T-helper 2 cell treated with Interferon-gamma antibody and Interleukin-4, amounts not matched to agents 5 μg/mL and 100 μg/mL, for 36 hours (primary cell): ENCODE data around the gene IFT172.
"Not testable (repeated sequence)": the region's sequence is repeated elsewhere in the genome, so short reads cannot be mapped to it uniquely, and the experiment has no call there.

Source experiments
- DNase-seq: peaks from one replicate; pipeline ENCODE4 v3.0.0; 2021; ENCODE audit warnings: low spot score
- H3K27ac Mint-ChIP-seq: one replicate; pipeline ENCODE4 v1.8.0; 2021; ENCODE audit warnings: mild to moderate bottlenecking, mixed read lengths
- H3K27me3 Mint-ChIP-seq: one replicate; pipeline ENCODE4 v1.8.0; 2021; ENCODE audit warnings: low read depth, mixed read lengths
- H3K36me3 Mint-ChIP-seq: one replicate; pipeline ENCODE4 v1.8.0; 2021; ENCODE audit warnings: low read depth, mixed read lengths
- H3K4me1 Mint-ChIP-seq: one replicate; pipeline ENCODE4 v1.8.0; 2021; ENCODE audit warnings: low read depth, mixed read lengths
- H3K4me3 Mint-ChIP-seq: one replicate; pipeline ENCODE4 v1.8.0; 2022; ENCODE audit warnings: mild to moderate bottlenecking, moderate library complexity, mixed read lengths
- H3K9me3 Mint-ChIP-seq: one replicate; pipeline ENCODE4 v1.8.0; 2021; ENCODE audit warnings: mixed read lengths

The IFT172 gene

GRCh38 chr2:27428213-27428977 is 61.1 kb downstream of the IFT172 start, which contains the start of gene NRBP1:
Gene NRBP1, plus strand, starts transcription at chr2:27428631. Its CDS starts 4,643 bp downstream, at chr2:27433274.
- peaks cover 23% of the 10 kb centered on the region for H3K4me1 Mint-ChIP-seq
- no peaks in the 10 kb centered on the region for H3K27me3 Mint-ChIP-seq
- DNase-seq, result peak; percentile 95
- peaks cover 10% of the 10 kb centered on the region for H3K36me3 Mint-ChIP-seq
- H3K27ac Mint-ChIP-seq, result peak within 1 kb of the TSS; percentile 99
- peak within 1 kb of the TSS; percentile 100 for H3K4me3 Mint-ChIP-seq
- H3K9me3 Mint-ChIP-seq, result no peaks in the 10 kb centered on the region

- H3K9me3 Mint-ChIP-seq, result no peaks in the 10 kb centered on the region
- H3K27me3 Mint-ChIP-seq, result no peaks in the 10 kb centered on the region
- peak overlapping the region; percentile 100 for H3K4me3 Mint-ChIP-seq
- H3K4me1 Mint-ChIP-seq, result peaks cover 23% of the 10 kb centered on the region
- H3K36me3 Mint-ChIP-seq, result peaks cover 5% of the 10 kb centered on the region
- no peak for DNase-seq
- H3K27ac Mint-ChIP-seq, result peak overlapping the region; percentile 99
Measured at GRCh38 chr2:27427863-27428212, 61.7 kb downstream of the IFT172 start.

- not testable (repeated sequence) for H3K27ac Mint-ChIP-seq, H3K27me3 Mint-ChIP-seq, DNase-seq, H3K9me3 Mint-ChIP-seq, H3K4me3 Mint-ChIP-seq, H3K36me3 Mint-ChIP-seq
- peaks cover 12% of the 10 kb centered on the region for H3K4me1 Mint-ChIP-seq
Measured at GRCh38 chr2:27425039-27425438, 64.5 kb downstream of the IFT172 start.

GRCh38 chr2:27422958-27423357 is 66.6 kb downstream of the IFT172 start:
- peaks cover 5% of the 10 kb centered on the region for H3K4me1 Mint-ChIP-seq
- no peak for DNase-seq
- H3K27ac Mint-ChIP-seq, result no peak overlapping the region
- no peaks in the 10 kb centered on the region for H3K36me3 Mint-ChIP-seq
- no peaks in the 10 kb centered on the region for H3K9me3 Mint-ChIP-seq
- no peak overlapping the region for H3K4me3 Mint-ChIP-seq
- no peaks in the 10 kb centered on the region for H3K27me3 Mint-ChIP-seq

- Mint-ChIP-seq H3K4me3 (no peak overlapping the region), H3K27me3 (no peaks in the 10 kb centered on the region), H3K36me3 (no peaks in the 10 kb centered on the region), H3K9me3 (no peaks in the 10 kb centered on the region), H3K4me1 (no peaks in the 10 kb centered on the region), H3K27ac (no peak overlapping the region)
- no peak for DNase-seq
Measured at GRCh38 chr2:27421660-27422250, 67.8 kb downstream of the IFT172 start.

GRCh38 chr2:27420996-27421395 is 68.5 kb downstream of the IFT172 start:
- H3K9me3 Mint-ChIP-seq, result no peaks in the 10 kb centered on the region
- no peak overlapping the region for H3K4me3 Mint-ChIP-seq
- no peaks in the 10 kb centered on the region for H3K36me3 Mint-ChIP-seq
- H3K4me1 Mint-ChIP-seq, result no peaks in the 10 kb centered on the region
- no peak overlapping the region for H3K27ac Mint-ChIP-seq
- DNase-seq, result no peak
- H3K27me3 Mint-ChIP-seq, result no peaks in the 10 kb centered on the region

- Mint-ChIP-seq H3K36me3 (no peaks in the 10 kb centered on the region), H3K27ac (no peak overlapping the region), H3K4me3 (no peak overlapping the region), H3K4me1 (no peaks in the 10 kb centered on the region), H3K9me3 (no peaks in the 10 kb centered on the region), H3K27me3 (peaks cover 2% of the 10 kb centered on the region)
- DNase-seq, result no peak
Measured at GRCh38 chr2:27416151-27416550, 73.4 kb downstream of the IFT172 start.

- Mint-ChIP-seq H3K27ac (no peak overlapping the region), H3K9me3 (peaks cover 3% of the 10 kb centered on the region), H3K4me3 (no peak overlapping the region), H3K27me3 (peaks cover 2% of the 10 kb centered on the region), H3K36me3 (peaks cover 8% of the 10 kb centered on the region), H3K4me1 (peaks cover 15% of the 10 kb centered on the region)
- DNase-seq, result no peak
Measured at GRCh38 chr2:27412419-27413152, 77.0 kb downstream of the IFT172 start.

GRCh38 chr2:27409321-27410073 is 80.0 kb downstream of the IFT172 start, which contains the start of gene PPM1G:
Gene PPM1G, minus strand, starts transcription at chr2:27409591. Its CDS starts 169 bp downstream, at chr2:27409422.
- Mint-ChIP-seq H3K36me3 (peaks cover 21% of the 10 kb centered on the region), H3K27me3 (peaks cover 2% of the 10 kb centered on the region), H3K9me3 (peaks cover 3% of the 10 kb centered on the region), H3K4me1 (peaks cover 26% of the 10 kb centered on the region), H3K27ac (peak within 1 kb of the TSS; percentile 88), H3K4me3 (peak within 1 kb of the TSS; percentile 88)
- peak; percentile 96 for DNase-seq

- H3K27me3 Mint-ChIP-seq, result peaks cover 2% of the 10 kb centered on the region
- peak; percentile 29 for DNase-seq
- H3K36me3 Mint-ChIP-seq, result peaks cover 21% of the 10 kb centered on the region
- H3K9me3 Mint-ChIP-seq, result peaks cover 3% of the 10 kb centered on the region
- H3K4me3 Mint-ChIP-seq, result peak overlapping the region; percentile 88
- peaks cover 26% of the 10 kb centered on the region for H3K4me1 Mint-ChIP-seq
- peak overlapping the region; percentile 78 for H3K27ac Mint-ChIP-seq
Measured at GRCh38 chr2:27408601-27409320, 80.8 kb downstream of the IFT172 start.

GRCh38 chr2:27407798-27408491 is 81.6 kb downstream of the IFT172 start:
- Mint-ChIP-seq H3K4me1 (peaks cover 26% of the 10 kb centered on the region), H3K4me3 (peak overlapping the region; percentile 88), H3K27ac (peak overlapping the region; percentile 78), H3K27me3 (peaks cover 2% of the 10 kb centered on the region), H3K9me3 (peaks cover 3% of the 10 kb centered on the region), H3K36me3 (peaks cover 23% of the 10 kb centered on the region)
- no peak for DNase-seq

GRCh38 chr2:27400348-27401135 is 89.0 kb downstream of the IFT172 start:
- peak overlapping the region; percentile 76 for H3K27ac Mint-ChIP-seq
- DNase-seq, result no peak
- H3K27me3 Mint-ChIP-seq, result no peaks in the 10 kb centered on the region
- peaks cover 24% of the 10 kb centered on the region for H3K36me3 Mint-ChIP-seq
- no peaks in the 10 kb centered on the region for H3K9me3 Mint-ChIP-seq
- H3K4me3 Mint-ChIP-seq, result peak overlapping the region; percentile 34
- H3K4me1 Mint-ChIP-seq, result peaks cover 26% of the 10 kb centered on the region
